HEK293 (cell line): ENCODE measurements around the gene CDH8.

ENCODE experiments used
- ZNF792 ChIP-seq: fragments of 450-650 bp; formaldehyde crosslinking; IDR thresholded peaks from 2 replicates; pipeline ENCODE4 v1.5.1; 2016; ENCODE audit warnings: missing biosample characterization, missing genetic modification characterization
- TF ChIP-seq, protein P1 (sequence below): fragments of 450-650 bp; formaldehyde crosslinking; IDR thresholded peaks from 2 replicates; pipeline ENCODE4 v1.5.1; 2017; ENCODE audit warnings: missing biosample characterization, missing genetic modification characterization
- TF ChIP-seq, protein P2 (sequence below): sonication (generic); formaldehyde crosslinking; IDR thresholded peaks from 2 replicates; pipeline ENCODE4 v1.8.1; 2022; ENCODE audit warnings: mild to moderate bottlenecking, moderate library complexity, missing genetic modification reagents
- TF ChIP-seq, protein P3 (sequence below): fragments of 450-650 bp; formaldehyde crosslinking; IDR thresholded peaks from 2 replicates; pipeline ENCODE4 v1.5.1; 2016; ENCODE audit warnings: missing biosample characterization, missing genetic modification characterization

DNA sequence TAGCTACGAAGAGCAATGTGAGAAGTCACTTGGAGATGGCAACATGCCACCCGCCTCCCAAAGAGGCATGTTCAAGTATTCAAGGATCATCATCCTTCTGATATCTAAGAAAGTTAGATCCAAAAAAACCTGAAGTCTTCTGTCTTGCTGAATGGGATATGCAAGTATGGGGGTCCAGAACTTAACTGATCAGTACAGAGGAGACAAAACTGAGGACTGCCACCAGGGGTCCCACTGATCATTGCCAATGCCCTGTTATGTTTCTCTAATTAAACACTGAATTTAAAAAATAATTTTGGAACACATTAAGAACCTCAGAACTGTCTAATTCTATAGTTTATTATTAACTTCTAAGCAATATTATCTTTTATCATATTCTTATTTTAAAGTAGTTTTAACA lies 99.7 kb downstream of the CDH8 start:
- no peak for TF ChIP-seq ZNF792 (tag by site-specific recombination)
- TF ChIP-seq, protein P1, sequence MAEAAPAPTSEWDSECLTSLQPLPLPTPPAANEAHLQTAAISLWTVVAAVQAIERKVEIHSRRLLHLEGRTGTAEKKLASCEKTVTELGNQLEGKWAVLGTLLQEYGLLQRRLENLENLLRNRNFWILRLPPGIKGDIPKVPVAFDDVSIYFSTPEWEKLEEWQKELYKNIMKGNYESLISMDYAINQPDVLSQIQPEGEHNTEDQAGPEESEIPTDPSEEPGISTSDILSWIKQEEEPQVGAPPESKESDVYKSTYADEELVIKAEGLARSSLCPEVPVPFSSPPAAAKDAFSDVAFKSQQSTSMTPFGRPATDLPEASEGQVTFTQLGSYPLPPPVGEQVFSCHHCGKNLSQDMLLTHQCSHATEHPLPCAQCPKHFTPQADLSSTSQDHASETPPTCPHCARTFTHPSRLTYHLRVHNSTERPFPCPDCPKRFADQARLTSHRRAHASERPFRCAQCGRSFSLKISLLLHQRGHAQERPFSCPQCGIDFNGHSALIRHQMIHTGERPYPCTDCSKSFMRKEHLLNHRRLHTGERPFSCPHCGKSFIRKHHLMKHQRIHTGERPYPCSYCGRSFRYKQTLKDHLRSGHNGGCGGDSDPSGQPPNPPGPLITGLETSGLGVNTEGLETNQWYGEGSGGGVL = no peak
- TF ChIP-seq, protein P2, sequence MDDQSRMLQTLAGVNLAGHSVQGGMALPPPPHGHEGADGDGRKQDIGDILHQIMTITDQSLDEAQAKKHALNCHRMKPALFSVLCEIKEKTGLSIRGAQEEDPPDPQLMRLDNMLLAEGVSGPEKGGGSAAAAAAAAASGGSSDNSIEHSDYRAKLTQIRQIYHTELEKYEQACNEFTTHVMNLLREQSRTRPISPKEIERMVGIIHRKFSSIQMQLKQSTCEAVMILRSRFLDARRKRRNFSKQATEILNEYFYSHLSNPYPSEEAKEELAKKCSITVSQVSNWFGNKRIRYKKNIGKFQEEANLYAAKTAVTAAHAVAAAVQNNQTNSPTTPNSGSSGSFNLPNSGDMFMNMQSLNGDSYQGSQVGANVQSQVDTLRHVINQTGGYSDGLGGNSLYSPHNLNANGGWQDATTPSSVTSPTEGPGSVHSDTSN = no peak
- TF ChIP-seq, protein P3, sequence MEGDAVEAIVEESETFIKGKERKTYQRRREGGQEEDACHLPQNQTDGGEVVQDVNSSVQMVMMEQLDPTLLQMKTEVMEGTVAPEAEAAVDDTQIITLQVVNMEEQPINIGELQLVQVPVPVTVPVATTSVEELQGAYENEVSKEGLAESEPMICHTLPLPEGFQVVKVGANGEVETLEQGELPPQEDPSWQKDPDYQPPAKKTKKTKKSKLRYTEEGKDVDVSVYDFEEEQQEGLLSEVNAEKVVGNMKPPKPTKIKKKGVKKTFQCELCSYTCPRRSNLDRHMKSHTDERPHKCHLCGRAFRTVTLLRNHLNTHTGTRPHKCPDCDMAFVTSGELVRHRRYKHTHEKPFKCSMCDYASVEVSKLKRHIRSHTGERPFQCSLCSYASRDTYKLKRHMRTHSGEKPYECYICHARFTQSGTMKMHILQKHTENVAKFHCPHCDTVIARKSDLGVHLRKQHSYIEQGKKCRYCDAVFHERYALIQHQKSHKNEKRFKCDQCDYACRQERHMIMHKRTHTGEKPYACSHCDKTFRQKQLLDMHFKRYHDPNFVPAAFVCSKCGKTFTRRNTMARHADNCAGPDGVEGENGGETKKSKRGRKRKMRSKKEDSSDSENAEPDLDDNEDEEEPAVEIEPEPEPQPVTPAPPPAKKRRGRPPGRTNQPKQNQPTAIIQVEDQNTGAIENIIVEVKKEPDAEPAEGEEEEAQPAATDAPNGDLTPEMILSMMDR (tag by site-specific recombination) = no peak
